ENCODE results near the gene SLC29A3.

DNA sequence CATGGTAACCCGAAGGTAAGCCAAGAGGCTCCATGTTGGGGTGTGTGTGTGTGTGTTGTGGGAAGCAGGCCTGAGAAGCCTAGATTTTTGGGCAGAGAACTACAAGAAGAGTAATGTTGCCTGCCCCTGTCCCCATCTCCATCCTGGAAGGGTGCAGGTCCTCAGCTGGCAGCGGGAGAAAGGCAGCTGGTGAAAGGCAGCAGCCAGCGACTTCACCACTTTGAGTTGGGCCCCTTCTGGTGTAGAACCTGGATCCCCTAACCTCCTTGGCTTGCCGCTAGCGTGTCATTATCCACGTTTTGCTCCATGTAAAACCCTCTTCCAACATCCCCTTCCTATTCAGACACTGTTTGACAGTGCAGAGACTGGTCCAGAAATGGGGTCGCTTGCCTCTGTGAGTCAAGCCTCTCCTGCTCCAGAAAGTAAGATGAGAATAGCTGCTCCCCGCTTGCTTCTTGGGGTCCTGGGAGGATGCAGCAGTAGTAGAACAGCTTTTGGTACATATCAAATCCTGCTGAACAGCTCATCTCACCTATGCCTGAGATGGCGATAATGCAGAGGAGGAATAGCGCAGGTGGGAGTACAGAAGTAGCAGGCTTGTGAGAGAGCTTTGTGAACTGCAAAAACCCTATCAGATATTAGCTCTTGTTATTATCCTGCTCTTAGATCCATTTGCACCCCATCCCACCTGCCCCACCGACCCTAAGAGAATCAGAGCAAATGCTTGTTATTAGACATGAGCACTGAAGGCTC lies 55.6 kb downstream of the SLC29A3 start:
- TF ChIP-seq, protein P1, sequence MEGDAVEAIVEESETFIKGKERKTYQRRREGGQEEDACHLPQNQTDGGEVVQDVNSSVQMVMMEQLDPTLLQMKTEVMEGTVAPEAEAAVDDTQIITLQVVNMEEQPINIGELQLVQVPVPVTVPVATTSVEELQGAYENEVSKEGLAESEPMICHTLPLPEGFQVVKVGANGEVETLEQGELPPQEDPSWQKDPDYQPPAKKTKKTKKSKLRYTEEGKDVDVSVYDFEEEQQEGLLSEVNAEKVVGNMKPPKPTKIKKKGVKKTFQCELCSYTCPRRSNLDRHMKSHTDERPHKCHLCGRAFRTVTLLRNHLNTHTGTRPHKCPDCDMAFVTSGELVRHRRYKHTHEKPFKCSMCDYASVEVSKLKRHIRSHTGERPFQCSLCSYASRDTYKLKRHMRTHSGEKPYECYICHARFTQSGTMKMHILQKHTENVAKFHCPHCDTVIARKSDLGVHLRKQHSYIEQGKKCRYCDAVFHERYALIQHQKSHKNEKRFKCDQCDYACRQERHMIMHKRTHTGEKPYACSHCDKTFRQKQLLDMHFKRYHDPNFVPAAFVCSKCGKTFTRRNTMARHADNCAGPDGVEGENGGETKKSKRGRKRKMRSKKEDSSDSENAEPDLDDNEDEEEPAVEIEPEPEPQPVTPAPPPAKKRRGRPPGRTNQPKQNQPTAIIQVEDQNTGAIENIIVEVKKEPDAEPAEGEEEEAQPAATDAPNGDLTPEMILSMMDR (conservative IDR thresholded peaks at IDR 0.05; ENCODE audit: low read depth, low read length) = no peak
- no peak for TF ChIP-seq EZH2 (IDR thresholded peaks at IDR 0.05; ENCODE audit: low read length, unreplicated experiment)
